Esophagus squamous epithelium (tissue), 5 donors: ENCODE results near the gene FOXP1. TPM values are rescaled to one million over a fixed set of nuclear protein-coding genes. Genes with fewer than 3 reads are reported as not detected.
"Not testable (repeated sequence)": the region's sequence is repeated elsewhere in the genome, so short reads cannot be mapped to it uniquely, and the experiment has no call there.

Source experiments
- DNase-seq: peaks from one replicate; lab custom pipeline; 2025; lab: John Stamatoyannopoulos, UW
- H3K27ac ChIP-seq, 4 donors: fragments of 200-600 bp; sonication (generic); one replicate each; pipeline ENCODE4 v1.5.1; 2016 to 2019; ENCODE audit warnings: mild to moderate bottlenecking in 1 of 4
- H3K27me3 ChIP-seq, 4 donors: fragments of 200-600 bp; sonication (generic); 1 replicate in 3 of 4; 2 replicates in 1 of 4; pipeline versions ENCODE4 v1.5.1 to v1.6.0; 2017 to 2021; ENCODE audit warnings: antibody characterized with exemption in 1 of 4
- H3K36me3 ChIP-seq, 3 donors: fragments of 200-600 bp; sonication (generic); one replicate each; pipeline ENCODE4 v1.5.1; 2016 to 2019
- H3K4me1 ChIP-seq, 3 donors: fragments of 200-600 bp; sonication (generic); one replicate each; pipeline ENCODE4 v1.5.1; 2017 to 2019
- H3K4me3 ChIP-seq, 4 donors: fragments of 200-600 bp; sonication (generic); 1 replicate in 3 of 4; 2 replicates in 1 of 4; pipeline ENCODE4 v1.5.1; 2016 to 2019; ENCODE audit warnings: mild to moderate bottlenecking in 2 of 4, moderate library complexity in 1 of 4
- H3K9me3 ChIP-seq, 3 donors: fragments of 200-600 bp; sonication (generic); one replicate each; pipeline ENCODE4 v1.5.1; 2016 to 2019
- CTCF ChIP-seq, 6 experiments: fragments of 450-650 bp in 4 of 6; fragments of 200-600 bp in 2 of 6; sonication (generic) in 2 of 6; IDR thresholded peaks; one replicate each; pipeline ENCODE4 v1.5.1; 2016 to 2019; ENCODE audit warnings: antibody characterized with exemption in 6 of 6, mild to moderate bottlenecking in 4 of 6, moderate library complexity in 4 of 6
- POLR2A ChIP-seq, 4 donors: fragments of 450-650 bp; IDR thresholded peaks; one replicate each; pipeline ENCODE4 v1.6.1; 2017; ENCODE audit warnings: antibody characterized with exemption in 4 of 4, mild to moderate bottlenecking in 4 of 4, moderate library complexity in 3 of 4
- WGBS, 2 donors: methylation state at CpG; one replicate each; pipeline ENCODE4 v1.1.5; 2018; 5-methylcytosine and 5-hydroxymethylcytosine counted together
- intact Hi-C: fragments of 100-400 bp; cut with DNase I; formaldehyde crosslinking; loops from one replicate; pipeline ENCODE4 v1.15.0; 2022
- total RNA-seq, 4 donors: library from RNA; depleted of rRNA; stranded (reverse); fragments of >200 nt; gene quantifications; one replicate each; pipeline ENCODE4 v1.1.0, GENCODE V29; 2016
- donor health status: DM: yes; HTN: yes; CAD: no.

FOXP1 gene
- total RNA-seq, 4 donors from 2014 or later, result 49.1 to 124 (median 61.1) TPM

DNA sequence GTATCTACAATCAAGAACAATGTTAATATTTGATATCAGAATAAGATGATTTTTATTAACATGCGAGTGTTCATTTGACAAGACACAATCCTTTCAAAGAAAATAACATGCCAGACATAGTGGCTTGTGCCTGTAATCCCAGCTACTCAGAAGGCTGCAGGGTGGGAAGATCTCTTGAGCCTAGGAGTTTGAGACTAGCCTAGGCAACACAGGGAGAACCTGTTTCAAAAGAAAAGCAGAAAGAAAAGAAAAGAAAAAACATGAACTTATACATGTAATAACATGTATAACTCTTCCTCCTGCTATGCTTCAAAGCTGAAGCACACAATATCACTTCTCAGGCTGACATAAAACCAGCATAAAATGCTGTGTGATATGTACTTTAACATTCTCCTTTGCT lies 253.7 kb downstream of the FOXP1 start:
- intact Hi-C loops, result no loop called here
- WGBS, 2 donors, result 42 to 58% methylated on average over 1 of the region's 1 CpG
- Histone ChIP-seq H3K36me3 (peaks cover 0 to 15% (median 0%) of the 10 kb centered on the region in 3 donors), H3K4me3 (no peak overlapping the region), H3K4me1 (peaks cover 0 to 37% (median 0%) of the 10 kb centered on the region in 3 donors), H3K9me3 (no peaks in the 10 kb centered on the region), H3K27ac (no peak overlapping the region), H3K27me3 (no peaks in the 10 kb centered on the region)
- DNase-seq, result no peak
- no peak for TF ChIP-seq POLR2A (IDR thresholded peaks at IDR 0.05)
- no peak for TF ChIP-seq CTCF (IDR thresholded peaks at IDR 0.05)

DNA sequence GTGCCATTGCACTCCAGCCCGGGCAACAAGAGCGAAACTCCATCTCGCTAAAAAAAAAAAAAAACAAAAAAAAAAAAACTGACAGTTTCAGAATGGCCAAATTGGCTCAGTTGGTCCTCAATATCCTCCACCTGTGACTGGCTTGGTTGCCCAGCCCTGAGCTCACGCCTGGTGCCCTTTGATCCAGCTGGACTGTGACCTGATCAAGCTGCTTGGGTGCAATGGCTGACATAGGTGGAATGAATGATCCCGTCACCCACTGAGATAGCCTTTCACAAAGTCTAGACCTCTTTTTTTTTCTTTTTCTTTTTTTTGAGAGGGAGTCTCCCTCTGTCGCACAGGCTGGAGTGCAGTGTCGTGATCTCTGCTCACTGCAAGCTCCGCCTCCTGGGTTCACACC lies 254.6 kb downstream of the FOXP1 start:
- TF ChIP-seq CTCF (IDR thresholded peaks at IDR 0.05) (no peak), POLR2A (IDR thresholded peaks at IDR 0.05) (no peak)
- intact Hi-C loops, result no loop called here
- peaks cover 0 to 37% (median 0%) of the 10 kb centered on the region in 3 donors for H3K4me1 ChIP-seq
- peaks cover 0 to 15% (median 0%) of the 10 kb centered on the region in 3 donors for H3K36me3 ChIP-seq
- WGBS, 2 donors, result 91 to 96% methylated on average over 2 to 7 of the region's 8 CpGs
- no peaks in the 10 kb centered on the region for H3K9me3 ChIP-seq
- H3K27ac ChIP-seq, result no peak overlapping the region
- no peaks in the 10 kb centered on the region for H3K27me3 ChIP-seq
- no peak overlapping the region for H3K4me3 ChIP-seq
- no peak for DNase-seq

DNA sequence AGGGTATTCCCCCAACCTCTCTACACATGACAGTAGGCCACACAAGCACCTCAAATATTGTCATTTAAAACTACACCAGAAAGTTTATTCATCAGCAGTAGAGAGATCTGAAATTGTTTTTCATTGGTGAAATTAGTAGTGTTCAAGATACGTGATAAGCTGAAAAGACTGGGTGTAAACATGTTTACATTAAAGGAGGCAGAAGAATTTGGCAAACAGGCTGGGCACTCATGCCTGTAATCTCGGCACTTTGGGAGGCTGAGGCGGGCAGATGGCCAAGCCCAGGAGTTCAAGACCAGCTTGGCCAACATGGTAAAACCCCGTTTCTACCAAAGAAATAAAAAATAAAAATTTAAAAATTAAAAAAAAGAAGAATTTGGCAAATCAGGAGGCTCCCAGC lies 255.6 kb downstream of the FOXP1 start:
- Histone ChIP-seq H3K4me1 (peaks cover 0 to 31% (median 0%) of the 10 kb centered on the region in 3 donors), H3K36me3 (peaks cover 0 to 15% (median 0%) of the 10 kb centered on the region in 3 donors), H3K9me3 (no peaks in the 10 kb centered on the region), H3K4me3 (no peak overlapping the region), H3K27me3 (no peaks in the 10 kb centered on the region), H3K27ac (no peak overlapping the region)
- 66 to 73% methylated on average over 4 of the region's 4 CpGs for WGBS, 2 donors
- intact Hi-C loops, result no loop called here
- DNase-seq, result no peak
- TF ChIP-seq CTCF (IDR thresholded peaks at IDR 0.05) (no peak), POLR2A (IDR thresholded peaks at IDR 0.05) (no peak)

GRCh38 chr3:71325715-71326114 lies 257.8 kb downstream of the FOXP1 start:
- peaks cover 0 to under 1% (median 0%) of the 10 kb centered on the region in 3 donors for H3K36me3 ChIP-seq
- intact Hi-C loops, result no loop called here

GRCh38 chr3:71324224-71324623 lies 259.3 kb downstream of the FOXP1 start:
- H3K27ac ChIP-seq, H3K27me3 ChIP-seq, H3K36me3 ChIP-seq, H3K4me1 ChIP-seq, DNase-seq, intact Hi-C loops, H3K4me3 ChIP-seq, H3K9me3 ChIP-seq: not testable (repeated sequence)
- 72 to 78% methylated on average over 4 to 5 of the region's 5 CpGs for WGBS, 2 donors

More at GRCh38 chr3:71325715-71326114, 257.8 kb downstream of the FOXP1 start:
- DNase-seq, result no peak
- TF ChIP-seq POLR2A (IDR thresholded peaks at IDR 0.05) (no peak), CTCF (IDR thresholded peaks at IDR 0.05) (no peak)
- WGBS, 2 donors, result 82 to 91% methylated on average over 3 of the region's 3 CpGs
- Histone ChIP-seq H3K4me3 (no peak overlapping the region), H3K27me3 (no peaks in the 10 kb centered on the region), H3K9me3 (no peaks in the 10 kb centered on the region), H3K4me1 (peaks cover 0 to 23% (median 0%) of the 10 kb centered on the region in 3 donors), H3K27ac (no peak overlapping the region)

- H3K4me1 ChIP-seq, result peaks cover 0 to 6% (median 0%) of the 10 kb centered on the region in 3 donors
- H3K9me3 ChIP-seq, result no peaks in the 10 kb centered on the region
- no peak for TF ChIP-seq CTCF (IDR thresholded peaks at IDR 0.05)
- no peak for TF ChIP-seq POLR2A (IDR thresholded peaks at IDR 0.05)
- H3K27me3 ChIP-seq, result no peaks in the 10 kb centered on the region
- H3K36me3 ChIP-seq, result no peaks in the 10 kb centered on the region
- H3K27ac ChIP-seq, result no peak overlapping the region
- no peak overlapping the region for H3K4me3 ChIP-seq
- intact Hi-C loops, result no loop called here
- WGBS, 2 donors, result 93 to 94% methylated on average over 5 of the region's 5 CpGs
- DNase-seq, result no peak
These were observed 260.0 kb downstream of the FOXP1 start for GRCh38 chr3:71323558-71323957.
